A549 (cell line): ENCODE data around the gene USO1. TPM values are rescaled to one million over a fixed set of nuclear protein-coding genes. Genes with fewer than 3 reads are reported as not detected.

ENCODE experiments used
- ATAC-seq, 2 experiments: fragments of 200-7000 bp in 1 of 2; fragments of >200 bp in 1 of 2; cut with Nextera tagmentation in 1 of 2; cut with Tn5 transposase in 1 of 2; 3 replicates each; pipeline versions ENCODE4 v1.8.0 to v1.9.1; 2018 to 2020; ENCODE audit warnings: mild to moderate bottlenecking in 1 of 2, moderate library complexity in 1 of 2
- CTCF ChIA-PET: fragments of 300-600 bp; sonication (Branson Sonifier 250); formaldehyde crosslinking; extraction: SDS; loops from one replicate; lab custom pipeline; 2021; ENCODE audit warnings: antibody characterized with exemption, inconsistent platforms; lab: Yijun Ruan, JAX
- POLR2A ChIA-PET: fragments of 350-600 bp; formaldehyde crosslinking; extraction: SDS; loops from one replicate; lab custom pipeline; 2021; ENCODE audit warnings: antibody characterized with exemption, inconsistent platforms; lab: Yijun Ruan, JAX
- DNase-seq, 2 experiments: peaks; one replicate each; pipeline versions ENCODE4 v3.0.0 to v3.0.0-alpha.2; 2011 to 2016; ENCODE audit warnings: low read depth in 1 of 2, low spot score in 1 of 2
- FAIRE-seq: peaks from 2 replicates; lab custom pipeline; 2011; peaks lifted over from hg19 to GRCh38; lab: Jason Lieb, UNC
- H3K27ac ChIP-seq, 2 experiments: fragments of >200 bp; sonication (Bioruptor Twin); formaldehyde crosslinking; 3 replicates each; pipeline ENCODE4 v1.5.1; 2016 to 2017
- H3K4me1 ChIP-seq: fragments of >200 bp; sonication (Bioruptor Twin); formaldehyde crosslinking; 3 replicates; pipeline ENCODE4 v1.6.1; 2016
- H3K4me2 ChIP-seq: fragments of >200 bp; sonication (Bioruptor Twin); formaldehyde crosslinking; 3 replicates; pipeline ENCODE4 v1.6.1; 2016
- H3K4me3 ChIP-seq: fragments of >200 bp; sonication (Bioruptor Twin); formaldehyde crosslinking; 3 replicates; pipeline ENCODE4 v1.5.1; 2016
- H3K9me3 ChIP-seq: fragments of >200 bp; sonication (Bioruptor Twin); formaldehyde crosslinking; 3 replicates; pipeline ENCODE4 v1.6.1; 2016
- BHLHE40 ChIP-seq: IDR thresholded peaks from 2 replicates; pipeline ENCODE4 v1.6.1; 2012; ENCODE audit warnings: low read depth, low read length, inconsistent platforms
- CBX8 ChIP-seq: fragments of 200-600 bp; sonication (generic); IDR thresholded peaks from 2 replicates; pipeline ENCODE4 v1.6.1; 2016
- CHD4 ChIP-seq: fragments of 200-600 bp; sonication (generic); IDR thresholded peaks from 2 replicates; pipeline ENCODE4 v1.6.1; 2016; ENCODE audit warnings: antibody characterized with exemption, mild to moderate bottlenecking, borderline replicate concordance
- EHMT2 ChIP-seq: fragments of 200-600 bp; sonication (generic); IDR thresholded peaks from 2 replicates; pipeline ENCODE4 v1.6.1; 2016; ENCODE audit warnings: antibody characterized with exemption, low read depth, mild to moderate bottlenecking, moderate library complexity
- EP300 ChIP-seq, 2 experiments: fragments of >200 bp; sonication (Bioruptor Twin); formaldehyde crosslinking; IDR thresholded peaks; 2 replicates in 1 of 2; 3 replicates in 1 of 2; pipeline ENCODE4 v1.6.1; 2016 to 2017
- ESRRA ChIP-seq: fragments of 150-350 bp; IDR thresholded peaks from 2 replicates; pipeline ENCODE4 v1.6.1; 2014; ENCODE audit warnings: mild to moderate bottlenecking, low read length, borderline replicate concordance
- FOXS1 ChIP-seq: fragments of 250-450 bp; sonication (Bioruptor Pico); IDR thresholded peaks from 2 replicates; pipeline ENCODE4 v1.5.0; 2020; ENCODE audit warnings: mild to moderate bottlenecking, moderate library complexity
- GATA3 ChIP-seq: IDR thresholded peaks from 2 replicates; pipeline ENCODE4 v1.6.1; 2012; ENCODE audit warnings: borderline replicate concordance
- HDAC2 ChIP-seq: fragments of 200-600 bp; sonication (generic); IDR thresholded peaks from 2 replicates; pipeline ENCODE4 v1.6.1; 2016
- HOXB5 ChIP-seq: fragments of 250-450 bp; sonication (Bioruptor Pico); IDR thresholded peaks from 2 replicates; pipeline ENCODE4 v1.5.0; 2020; ENCODE audit warnings: mild to moderate bottlenecking, moderate library complexity
- KDM1A ChIP-seq: fragments of 200-600 bp; sonication (generic); IDR thresholded peaks from 2 replicates; pipeline ENCODE4 v1.6.1; 2016; ENCODE audit warnings: low read depth, mild to moderate bottlenecking
- MAFK ChIP-seq: fragments of 450-650 bp; IDR thresholded peaks from 2 replicates; pipeline ENCODE4 v1.6.1; 2014; ENCODE audit not compliant: partially characterized antibody
- MAZ ChIP-seq: fragments of 150-350 bp; IDR thresholded peaks from 2 replicates; pipeline ENCODE4 v1.6.1; 2014; ENCODE audit warnings: antibody characterized with exemption, low read depth, low read length, borderline replicate concordance
- POLR2A ChIP-seq: IDR thresholded peaks from 2 replicates; pipeline ENCODE4 v1.6.1; 2012; ENCODE audit warnings: mild to moderate bottlenecking, low read length
- SMC3 ChIP-seq: fragments of >200 bp; sonication (Bioruptor Twin); formaldehyde crosslinking; IDR thresholded peaks from 3 replicates; pipeline ENCODE4 v1.6.1; 2018; ENCODE audit warnings: inconsistent platforms
- ZFP36 ChIP-seq: fragments of 450-650 bp; IDR thresholded peaks from 2 replicates; pipeline ENCODE4 v1.6.1; 2014; ENCODE audit warnings: borderline replicate concordance; ENCODE audit not compliant: partially characterized antibody
- ZSCAN20 ChIP-seq: fragments of 250-450 bp; sonication (Bioruptor Pico); IDR thresholded peaks from 2 replicates; pipeline ENCODE4 v1.8.0; 2022; ENCODE audit warnings: mild to moderate bottlenecking, moderate library complexity
- WGBS: methylation state at CpG from one replicate; pipeline ENCODE4 v1.1.6; 2017; ENCODE audit errors: missing lambda C conversion rate; 5-methylcytosine and 5-hydroxymethylcytosine counted together
- polyA plus RNA-seq, 4 experiments: library from polyadenylated mRNA; depleted of rRNA in 3 of 4; stranded (reverse); fragments of >200 nt; fragmentation: RNase III in 1 of 4; extraction: RNeasy Plus Mini Kit Qiagen cat#74134 plus additional on column Dnase treatment in 1 of 4; gene quantifications; 2 replicates in 3 of 4; 3 replicates in 1 of 4; pipeline ENCODE4 v1.2.3, GENCODE V29; 2011 to 2017
- TF ChIP-seq, protein P1 (sequence below): IDR thresholded peaks from 2 replicates; pipeline ENCODE4 v1.6.1; 2012
- TF ChIP-seq, protein P2 (sequence below): fragments of >200 bp; sonication (Bioruptor Twin); formaldehyde crosslinking; IDR thresholded peaks from 3 replicates; pipeline ENCODE4 v1.5.1; 2016
- TF ChIP-seq, protein P3 (sequence below): IDR thresholded peaks from 2 replicates; pipeline ENCODE4 v1.6.1; 2012
- TF ChIP-seq, protein P4 (sequence below): fragments of >200 bp; sonication (Bioruptor Twin); formaldehyde crosslinking; IDR thresholded peaks from 2 replicates; pipeline ENCODE4 v1.6.1; 2016
- TF ChIP-seq, protein P5 (sequence below): fragments of 250-450 bp; sonication (Bioruptor Pico); IDR thresholded peaks from 2 replicates; pipeline ENCODE4 v1.5.0; 2021; ENCODE audit warnings: mild to moderate bottlenecking, moderate library complexity, borderline replicate concordance
- TF ChIP-seq, protein P6 (sequence below): fragments of 200-600 bp; sonication (generic); IDR thresholded peaks from 2 replicates; pipeline ENCODE4 v1.6.1; 2016; ENCODE audit warnings: antibody characterized with exemption, mild to moderate bottlenecking, moderate library complexity

USO1 gene
- polyA plus RNA-seq, 2 of the 4 experiments (the other 2 are of a cell fraction), result 54.7 to 97.6 TPM

DNA sequence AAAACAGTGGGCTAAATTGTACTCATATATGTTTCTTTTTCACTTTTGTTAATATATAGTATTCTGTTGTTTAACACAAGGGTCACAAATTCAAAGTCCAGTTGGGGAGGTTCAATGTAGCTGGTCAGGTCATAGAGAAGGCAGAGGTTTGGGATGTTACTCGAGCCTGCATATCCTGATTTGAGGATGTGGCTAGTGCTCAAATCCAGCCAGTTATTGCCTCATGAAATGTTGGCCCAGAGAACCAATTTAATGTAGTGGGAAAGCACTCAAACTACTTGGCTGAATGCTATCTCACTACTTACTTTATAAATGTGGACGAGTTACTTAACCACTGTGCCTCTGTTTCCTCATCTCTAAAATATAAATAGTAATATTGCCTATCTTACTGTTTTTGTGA lies 12.5 kb downstream of the USO1 start:
- FAIRE-seq, result no peak
- ChIA-PET CTCF (interaction anchor here (1.1 kb wide), 1 partner anchor 13 kb away, joined by 3 read pairs; the partner anchor contains the start of gene USO1), POLR2A (interaction anchor here (0.6 to 1.0 kb wide), 2 partner anchors 12 to 13 kb away, joined by 3 read pairs; partner anchors contain the start of gene USO1)

DNA sequence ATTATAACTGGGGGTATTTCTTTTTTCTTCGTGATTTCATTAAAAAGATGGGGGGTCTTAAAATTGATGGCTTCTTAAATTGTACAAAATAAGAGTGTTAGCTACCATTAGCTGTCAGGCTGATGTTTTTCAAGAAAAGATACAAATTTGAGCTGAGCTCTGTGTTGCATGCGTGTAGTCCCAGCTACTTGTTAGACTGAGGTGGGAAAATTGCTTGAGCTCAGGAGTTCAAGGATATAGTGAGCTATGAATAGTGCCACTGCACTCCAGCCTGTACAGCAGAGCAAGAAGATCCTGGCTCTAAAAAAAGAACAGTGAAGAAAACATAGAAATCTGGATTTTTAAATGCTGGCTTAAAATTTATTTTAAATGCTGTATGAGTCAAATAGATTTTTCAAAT lies 13.0 kb downstream of the USO1 start:
- no peak for ATAC-seq
- no peak overlapping the region for H3K4me2 ChIP-seq
- ChIA-PET POLR2A (interaction anchor here (1.0 kb wide), 1 partner anchor 13 kb away, joined by 3 read pairs; the partner anchor contains the start of gene USO1), CTCF (interaction anchor here (1.1 kb wide), 1 partner anchor 13 kb away, joined by 3 read pairs; the partner anchor contains the start of gene USO1)
- no peak for TF ChIP-seq HDAC2
- TF ChIP-seq EHMT2, result no peak
- TF ChIP-seq POLR2A, result no peak
- TF ChIP-seq, protein P1, sequence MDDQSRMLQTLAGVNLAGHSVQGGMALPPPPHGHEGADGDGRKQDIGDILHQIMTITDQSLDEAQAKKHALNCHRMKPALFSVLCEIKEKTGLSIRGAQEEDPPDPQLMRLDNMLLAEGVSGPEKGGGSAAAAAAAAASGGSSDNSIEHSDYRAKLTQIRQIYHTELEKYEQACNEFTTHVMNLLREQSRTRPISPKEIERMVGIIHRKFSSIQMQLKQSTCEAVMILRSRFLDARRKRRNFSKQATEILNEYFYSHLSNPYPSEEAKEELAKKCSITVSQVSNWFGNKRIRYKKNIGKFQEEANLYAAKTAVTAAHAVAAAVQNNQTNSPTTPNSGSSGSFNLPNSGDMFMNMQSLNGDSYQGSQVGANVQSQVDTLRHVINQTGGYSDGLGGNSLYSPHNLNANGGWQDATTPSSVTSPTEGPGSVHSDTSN, result no peak
- TF ChIP-seq, protein P2, sequence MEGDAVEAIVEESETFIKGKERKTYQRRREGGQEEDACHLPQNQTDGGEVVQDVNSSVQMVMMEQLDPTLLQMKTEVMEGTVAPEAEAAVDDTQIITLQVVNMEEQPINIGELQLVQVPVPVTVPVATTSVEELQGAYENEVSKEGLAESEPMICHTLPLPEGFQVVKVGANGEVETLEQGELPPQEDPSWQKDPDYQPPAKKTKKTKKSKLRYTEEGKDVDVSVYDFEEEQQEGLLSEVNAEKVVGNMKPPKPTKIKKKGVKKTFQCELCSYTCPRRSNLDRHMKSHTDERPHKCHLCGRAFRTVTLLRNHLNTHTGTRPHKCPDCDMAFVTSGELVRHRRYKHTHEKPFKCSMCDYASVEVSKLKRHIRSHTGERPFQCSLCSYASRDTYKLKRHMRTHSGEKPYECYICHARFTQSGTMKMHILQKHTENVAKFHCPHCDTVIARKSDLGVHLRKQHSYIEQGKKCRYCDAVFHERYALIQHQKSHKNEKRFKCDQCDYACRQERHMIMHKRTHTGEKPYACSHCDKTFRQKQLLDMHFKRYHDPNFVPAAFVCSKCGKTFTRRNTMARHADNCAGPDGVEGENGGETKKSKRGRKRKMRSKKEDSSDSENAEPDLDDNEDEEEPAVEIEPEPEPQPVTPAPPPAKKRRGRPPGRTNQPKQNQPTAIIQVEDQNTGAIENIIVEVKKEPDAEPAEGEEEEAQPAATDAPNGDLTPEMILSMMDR, result no peak
- TF ChIP-seq BHLHE40, result no peak
- no peak for TF ChIP-seq FOXS1 (CRISPR knock-in tag)
- no peak for TF ChIP-seq HOXB5
- no peak for TF ChIP-seq ZFP36
- TF ChIP-seq KDM1A, result no peak
- TF ChIP-seq, protein P3, sequence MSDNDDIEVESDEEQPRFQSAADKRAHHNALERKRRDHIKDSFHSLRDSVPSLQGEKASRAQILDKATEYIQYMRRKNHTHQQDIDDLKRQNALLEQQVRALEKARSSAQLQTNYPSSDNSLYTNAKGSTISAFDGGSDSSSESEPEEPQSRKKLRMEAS, result no peak
- TF ChIP-seq MAFK, result no peak
- TF ChIP-seq MAZ, result no peak
- no peak overlapping the region for H3K27ac ChIP-seq
- no peak overlapping the region for H3K4me3 ChIP-seq
- no peak for FAIRE-seq
- H3K9me3 ChIP-seq, result no peaks in the 10 kb centered on the region
- DNase-seq, result no peak
- 100% methylated on average over 2 of the region's 2 CpGs for WGBS
- peaks cover 12% of the 10 kb centered on the region; the same call in 2 of the 3 replicates for H3K4me1 ChIP-seq

More for the DNA sequence above, 12.5 kb downstream of the USO1 start:
- Histone ChIP-seq H3K4me1 (peaks cover 12% of the 10 kb centered on the region; the same call in 2 of the 3 replicates), H3K4me3 (no peak overlapping the region), H3K27ac (no peak overlapping the region), H3K4me2 (no peak overlapping the region), H3K9me3 (no peaks in the 10 kb centered on the region)
- DNase-seq (no peak), ATAC-seq (no peak)
- TF ChIP-seq CHD4 (no peak), EP300 (IDR thresholded peaks at IDR 0.05) (no peak), SMC3 (no peak), ZSCAN20 (no peak), MAZ (no peak), GATA3 (no peak), CBX8 (no peak)
- TF ChIP-seq, protein P4, sequence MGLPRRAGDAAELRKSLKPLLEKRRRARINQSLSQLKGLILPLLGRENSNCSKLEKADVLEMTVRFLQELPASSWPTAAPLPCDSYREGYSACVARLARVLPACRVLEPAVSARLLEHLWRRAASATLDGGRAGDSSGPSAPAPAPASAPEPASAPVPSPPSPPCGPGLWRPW, result no peak
- 90% methylated on average over 2 of the region's 2 CpGs for WGBS

DNA sequence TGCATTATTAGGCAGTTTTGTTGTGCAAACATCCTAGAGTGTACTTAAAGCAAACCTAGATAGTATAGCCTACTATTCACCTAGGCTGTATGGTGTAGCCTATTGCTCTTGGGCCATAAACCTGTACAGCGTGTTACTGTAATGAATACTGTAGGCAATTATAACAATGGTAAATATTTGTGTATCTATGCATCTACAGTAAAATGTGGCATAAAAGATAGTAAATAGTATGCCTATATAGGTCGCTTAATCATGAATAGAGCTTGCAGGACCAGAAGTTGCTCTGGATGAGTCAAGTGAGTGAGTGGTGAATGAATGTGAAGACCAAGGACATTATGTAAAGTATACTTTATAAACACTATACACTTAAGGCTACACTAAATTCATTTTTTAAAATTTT lies 16.6 kb downstream of the USO1 start:
- FAIRE-seq (no peak), ATAC-seq (0 out of 6 replicates have a peak, but pooled peaks of 1 of the 2 experiments have one; percentile 30), DNase-seq (no peak)
- WGBS, result 87% methylated on average over 2 of the region's 2 CpGs
- Histone ChIP-seq H3K27ac (no peak overlapping the region), H3K4me3 (no peak overlapping the region), H3K9me3 (no peaks in the 10 kb centered on the region), H3K4me1 (peaks cover 32% of the 10 kb centered on the region), H3K4me2 (no peak overlapping the region)
- POLR2A ChIA-PET, result interaction anchor here (2.0 kb wide), 1 partner anchor 17 kb away, joined by 15 read pairs; the partner anchor contains the start of gene USO1
- CTCF ChIA-PET, result interaction anchor here (0.9 kb wide), 1 partner anchor 107 kb away, joined by 3 read pairs; no protein-coding TSS in a partner anchor
- TF ChIP-seq, protein P5, sequence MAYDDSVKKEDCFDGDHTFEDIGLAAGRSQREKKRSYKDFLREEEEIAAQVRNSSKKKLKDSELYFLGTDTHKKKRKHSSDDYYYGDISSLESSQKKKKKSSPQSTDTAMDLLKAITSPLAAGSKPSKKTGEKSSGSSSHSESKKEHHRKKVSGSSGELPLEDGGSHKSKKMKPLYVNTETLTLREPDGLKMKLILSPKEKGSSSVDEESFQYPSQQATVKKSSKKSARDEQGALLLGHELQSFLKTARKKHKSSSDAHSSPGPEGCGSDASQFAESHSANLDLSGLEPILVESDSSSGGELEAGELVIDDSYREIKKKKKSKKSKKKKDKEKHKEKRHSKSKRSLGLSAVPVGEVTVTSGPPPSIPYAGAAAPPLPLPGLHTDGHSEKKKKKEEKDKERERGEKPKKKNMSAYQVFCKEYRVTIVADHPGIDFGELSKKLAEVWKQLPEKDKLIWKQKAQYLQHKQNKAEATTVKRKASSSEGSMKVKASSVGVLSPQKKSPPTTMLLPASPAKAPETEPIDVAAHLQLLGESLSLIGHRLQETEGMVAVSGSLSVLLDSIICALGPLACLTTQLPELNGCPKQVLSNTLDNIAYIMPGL (CRISPR knock-in tag), result no peak
- TF ChIP-seq, protein P6, sequence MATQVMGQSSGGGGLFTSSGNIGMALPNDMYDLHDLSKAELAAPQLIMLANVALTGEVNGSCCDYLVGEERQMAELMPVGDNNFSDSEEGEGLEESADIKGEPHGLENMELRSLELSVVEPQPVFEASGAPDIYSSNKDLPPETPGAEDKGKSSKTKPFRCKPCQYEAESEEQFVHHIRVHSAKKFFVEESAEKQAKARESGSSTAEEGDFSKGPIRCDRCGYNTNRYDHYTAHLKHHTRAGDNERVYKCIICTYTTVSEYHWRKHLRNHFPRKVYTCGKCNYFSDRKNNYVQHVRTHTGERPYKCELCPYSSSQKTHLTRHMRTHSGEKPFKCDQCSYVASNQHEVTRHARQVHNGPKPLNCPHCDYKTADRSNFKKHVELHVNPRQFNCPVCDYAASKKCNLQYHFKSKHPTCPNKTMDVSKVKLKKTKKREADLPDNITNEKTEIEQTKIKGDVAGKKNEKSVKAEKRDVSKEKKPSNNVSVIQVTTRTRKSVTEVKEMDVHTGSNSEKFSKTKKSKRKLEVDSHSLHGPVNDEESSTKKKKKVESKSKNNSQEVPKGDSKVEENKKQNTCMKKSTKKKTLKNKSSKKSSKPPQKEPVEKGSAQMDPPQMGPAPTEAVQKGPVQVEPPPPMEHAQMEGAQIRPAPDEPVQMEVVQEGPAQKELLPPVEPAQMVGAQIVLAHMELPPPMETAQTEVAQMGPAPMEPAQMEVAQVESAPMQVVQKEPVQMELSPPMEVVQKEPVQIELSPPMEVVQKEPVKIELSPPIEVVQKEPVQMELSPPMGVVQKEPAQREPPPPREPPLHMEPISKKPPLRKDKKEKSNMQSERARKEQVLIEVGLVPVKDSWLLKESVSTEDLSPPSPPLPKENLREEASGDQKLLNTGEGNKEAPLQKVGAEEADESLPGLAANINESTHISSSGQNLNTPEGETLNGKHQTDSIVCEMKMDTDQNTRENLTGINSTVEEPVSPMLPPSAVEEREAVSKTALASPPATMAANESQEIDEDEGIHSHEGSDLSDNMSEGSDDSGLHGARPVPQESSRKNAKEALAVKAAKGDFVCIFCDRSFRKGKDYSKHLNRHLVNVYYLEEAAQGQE, result no peak
- no peak for TF ChIP-seq ESRRA
- TF ChIP-seq, protein P2, result no peak
